ENCODE measurements around the gene HIPK3. TPM values are rescaled to one million over a fixed set of nuclear protein-coding genes. Genes with fewer than 3 reads are reported as not detected.

HIPK3 gene
- total and polyA plus RNA-seq, 8 donors = 8.8 to 75.2 (median 45.3) TPM

GRCh38 chr11:33320016-33320813, 63.0 kb downstream of the HIPK3 start:
- WGBS, 2 donors = 17 to 33% methylated on average over 1 of the region's 1 CpG
- no peak for FAIRE-seq
- no peak for TF ChIP-seq CTCF (IDR thresholded peaks at IDR 0.05)
- Histone ChIP-seq H3K27me3 (no peaks in the 10 kb centered on the region), H3K4me3 (no peak overlapping the region), H3K36me3 (no peaks in the 10 kb centered on the region), H3K9me3 (no peaks in the 10 kb centered on the region), H3K27ac (peak overlapping the region in 2 of 4 donors; percentile 5 to 27), H3K4me1 (peaks cover 3 to 13% (median 11%) of the 10 kb centered on the region in 3 donors)
- DNase-seq = no peak
- ATAC-seq = peak in 2 of 4 donors; percentile 16 to 33
- intact Hi-C loops (cut with DNase I) = no loop called here

- TF ChIP-seq CTCF (IDR thresholded peaks at IDR 0.05) = no peak
- 8% methylated on average over 6 of the region's 6 CpGs for WGBS, 2 donors
- Histone ChIP-seq H3K27me3 (no peaks in the 10 kb centered on the region), H3K4me1 (peaks cover 3 to 13% (median 11%) of the 10 kb centered on the region in 3 donors), H3K4me3 (no peak overlapping the region), H3K36me3 (no peaks in the 10 kb centered on the region), H3K9me3 (no peaks in the 10 kb centered on the region), H3K27ac (peak overlapping the region in 2 of 4 donors; percentile 5 to 27)
- DNase-seq (no peak), FAIRE-seq (no peak), ATAC-seq (peak; percentile 34 to 71 (median 54))
- intact Hi-C loops (cut with DNase I) = no loop called here
These were observed 63.7 kb downstream of the HIPK3 start for GRCh38 chr11:33320814-33321330.

- FAIRE-seq (no peak), ATAC-seq (no peak), DNase-seq (no peak)
- H3K4me1 ChIP-seq = peaks cover 3 to 13% (median 11%) of the 10 kb centered on the region in 3 donors
- H3K4me3 ChIP-seq = no peak overlapping the region
- intact Hi-C loops (cut with DNase I) = no loop called here
- no peak overlapping the region for H3K27ac ChIP-seq
- H3K9me3 ChIP-seq = no peaks in the 10 kb centered on the region
- H3K27me3 ChIP-seq = no peaks in the 10 kb centered on the region
- H3K36me3 ChIP-seq = no peaks in the 10 kb centered on the region
- TF ChIP-seq CTCF (IDR thresholded peaks at IDR 0.05) = no peak
These were observed 64.2 kb downstream of the HIPK3 start for GRCh38 chr11:33321422-33321821.

- WGBS, 2 donors = 94 to 96% methylated on average over 4 of the region's 4 CpGs
- ATAC-seq = no peak
- Histone ChIP-seq H3K27me3 (no peaks in the 10 kb centered on the region), H3K36me3 (no peaks in the 10 kb centered on the region), H3K27ac (no peak overlapping the region), H3K4me3 (no peak overlapping the region), H3K4me1 (peaks cover 3 to 13% (median 11%) of the 10 kb centered on the region in 3 donors), H3K9me3 (no peaks in the 10 kb centered on the region)
- DNase-seq = no peak
- FAIRE-seq = no peak
- intact Hi-C loops (cut with DNase I) = no loop called here
- no peak for TF ChIP-seq CTCF (IDR thresholded peaks at IDR 0.05)
These were observed 66.2 kb downstream of the HIPK3 start for GRCh38 chr11:33323421-33323820.
